ENCODE results near the gene SH3BP2. TPM values are rescaled to one million over a fixed set of nuclear protein-coding genes. Genes with fewer than 3 reads are reported as not detected.

SH3BP2 gene
- total RNA-seq, 1 donor from 2014 or later: 32.2 TPM

DNA sequence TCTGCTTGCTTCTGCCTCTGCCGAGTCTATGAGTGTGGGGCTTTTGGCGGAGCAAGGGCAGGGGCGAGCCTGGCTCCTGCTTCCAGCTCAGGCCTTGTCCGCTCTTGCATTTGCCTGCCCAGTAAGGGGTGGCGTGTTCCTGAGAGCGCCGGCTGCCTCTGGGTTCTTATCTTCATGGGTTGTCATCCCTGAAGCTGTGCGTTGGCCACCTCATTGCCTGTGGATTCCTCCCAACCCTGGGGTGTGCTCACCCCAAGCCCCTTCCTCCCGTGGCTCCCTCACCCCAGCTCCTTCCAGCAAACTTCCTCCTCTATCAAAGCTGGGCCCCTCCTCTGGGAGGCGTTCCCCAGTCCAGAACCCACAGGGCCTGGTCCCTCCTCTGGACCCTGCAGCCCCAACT, 17.5 kb downstream of the SH3BP2 start:
- ATAC-seq: no peak
- no peak for DNase-seq (ENCODE audit: missing footprints)
- intact Hi-C loops (cut with DNase I): loop anchor here (2.0 kb wide), 1 partner anchor 16 kb away; no protein-coding TSS in a partner anchor

DNA sequence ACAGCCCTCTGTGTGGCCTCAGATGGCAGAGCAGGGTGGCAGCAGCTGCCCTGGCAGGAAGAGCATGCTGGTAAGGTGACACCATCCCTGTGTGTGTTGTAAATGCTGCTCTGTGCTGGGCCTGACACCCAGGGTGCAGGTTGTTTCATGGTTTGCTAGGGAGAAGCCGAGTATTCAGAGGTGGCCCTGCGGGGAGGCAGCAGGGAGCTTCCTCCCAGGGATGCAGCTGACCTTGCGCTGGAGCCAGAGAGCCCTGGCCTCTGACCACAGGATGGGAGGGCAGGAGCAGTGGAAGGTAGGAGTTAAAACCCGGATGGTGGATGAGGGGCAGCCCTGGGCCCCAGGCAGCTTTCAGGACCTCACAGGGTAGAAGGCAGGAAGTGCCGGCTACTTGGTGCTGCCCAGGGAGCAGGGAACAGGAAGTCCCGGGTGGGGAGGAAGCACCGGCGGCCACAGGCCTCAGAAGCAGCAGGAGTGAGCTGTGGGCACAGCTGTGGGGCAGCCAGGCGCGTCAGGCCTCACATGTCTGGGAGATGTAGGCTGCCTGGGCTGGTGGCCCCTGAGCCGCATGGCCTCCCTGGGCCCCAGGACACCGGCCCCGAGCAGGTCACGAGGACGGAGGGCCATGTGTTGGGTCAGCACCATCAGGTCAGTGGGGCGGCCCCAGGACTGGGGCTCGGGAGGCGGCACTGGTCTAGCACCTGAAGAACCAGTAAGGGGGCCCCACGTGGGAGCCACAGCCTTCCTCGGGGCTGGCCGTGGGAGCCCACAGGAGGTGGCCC, 19.1 kb downstream of the SH3BP2 start:
- DNase-seq (ENCODE audit: missing footprints) (peak; percentile 94), ATAC-seq (peak; percentile 72)
- intact Hi-C loops (cut with DNase I): loop anchor here (2.0 kb wide), 1 partner anchor 17 kb away; no protein-coding TSS in a partner anchor

DNA sequence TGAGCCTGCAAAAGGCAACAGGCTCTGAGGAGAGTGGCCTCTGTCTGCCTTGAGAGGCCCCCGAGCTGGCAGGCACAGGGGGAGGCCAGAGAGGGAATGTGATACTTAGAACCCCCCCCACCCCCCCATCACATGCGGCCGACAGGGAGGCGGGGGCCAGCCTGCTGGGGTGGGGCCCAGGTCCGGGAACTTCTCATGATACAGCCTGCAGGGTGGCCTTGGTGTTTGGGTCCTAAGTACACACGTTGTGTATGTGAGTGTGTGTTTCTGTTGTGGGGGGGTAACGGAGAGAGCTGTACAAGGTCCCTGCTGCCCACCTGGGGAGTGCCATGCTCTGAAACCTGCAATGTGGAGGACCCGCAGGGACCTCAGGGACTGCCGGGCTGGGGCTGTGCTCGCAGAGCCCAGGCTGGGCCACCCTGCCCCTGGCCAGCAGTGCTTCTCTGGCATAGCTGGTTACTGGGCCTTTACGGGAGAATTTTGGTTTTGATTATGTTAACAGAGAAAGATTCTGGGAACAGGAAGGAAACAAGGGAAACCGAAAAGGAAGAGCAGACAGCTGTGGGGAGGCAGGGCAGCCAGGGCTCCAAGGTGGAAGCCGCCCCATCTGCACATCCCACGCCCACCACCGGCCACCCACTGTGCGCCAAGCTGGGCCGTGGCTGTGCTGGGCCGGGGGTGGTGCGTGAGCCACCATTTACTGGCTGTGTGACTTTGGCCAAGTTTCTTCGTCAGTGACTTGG, 19.9 kb downstream of the SH3BP2 start:
- no peak for ATAC-seq
- intact Hi-C loops (cut with DNase I): no loop called here
- DNase-seq (ENCODE audit: missing footprints): no peak

DNA sequence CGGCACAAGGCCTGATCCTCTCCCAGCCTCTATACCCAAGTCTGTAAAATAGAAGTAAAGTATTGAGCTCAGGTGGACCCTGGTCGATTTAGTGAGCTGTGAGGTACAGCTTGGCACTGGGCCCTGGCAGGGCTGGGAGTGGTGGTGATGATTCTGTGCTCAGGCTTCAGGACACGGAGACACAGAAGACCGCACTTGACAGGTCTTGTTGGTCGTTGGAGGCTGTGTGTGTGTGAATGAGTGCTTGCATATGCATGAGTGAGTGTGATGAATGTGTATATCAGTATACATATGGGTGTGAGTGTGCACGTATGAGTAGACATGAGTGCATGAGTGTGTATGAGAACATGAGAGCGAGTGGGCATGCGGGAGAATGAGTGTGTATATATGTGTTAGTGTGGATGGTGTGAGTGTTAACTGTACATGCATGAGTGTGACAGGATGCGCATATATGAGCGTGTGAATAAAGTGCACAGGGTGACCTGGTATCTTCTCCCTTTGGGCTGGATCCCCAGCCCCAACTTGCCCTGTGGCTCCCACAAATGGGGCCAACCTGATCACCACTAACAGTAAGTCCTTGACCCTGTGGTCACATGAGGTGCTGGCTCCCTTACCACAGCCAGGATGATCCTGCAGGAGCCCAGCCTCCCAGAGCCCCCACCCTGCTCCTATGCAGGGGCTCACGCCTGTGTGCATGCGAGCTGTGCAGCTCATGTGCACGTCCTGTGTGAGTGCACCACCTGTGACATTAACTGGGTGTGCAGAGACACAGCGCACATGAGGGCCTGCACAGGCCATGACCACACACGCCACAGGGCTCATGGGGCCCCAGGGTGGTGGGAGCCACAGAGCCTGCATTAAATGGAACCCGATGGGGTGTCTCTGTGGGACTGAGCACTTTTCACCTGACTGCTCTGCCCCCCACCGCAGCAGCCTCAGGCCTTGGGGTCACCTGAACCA, 20.8 kb downstream of the SH3BP2 start:
- intact Hi-C loops (cut with DNase I): no loop called here
- no peak for DNase-seq (ENCODE audit: missing footprints)
- no peak for ATAC-seq

DNA sequence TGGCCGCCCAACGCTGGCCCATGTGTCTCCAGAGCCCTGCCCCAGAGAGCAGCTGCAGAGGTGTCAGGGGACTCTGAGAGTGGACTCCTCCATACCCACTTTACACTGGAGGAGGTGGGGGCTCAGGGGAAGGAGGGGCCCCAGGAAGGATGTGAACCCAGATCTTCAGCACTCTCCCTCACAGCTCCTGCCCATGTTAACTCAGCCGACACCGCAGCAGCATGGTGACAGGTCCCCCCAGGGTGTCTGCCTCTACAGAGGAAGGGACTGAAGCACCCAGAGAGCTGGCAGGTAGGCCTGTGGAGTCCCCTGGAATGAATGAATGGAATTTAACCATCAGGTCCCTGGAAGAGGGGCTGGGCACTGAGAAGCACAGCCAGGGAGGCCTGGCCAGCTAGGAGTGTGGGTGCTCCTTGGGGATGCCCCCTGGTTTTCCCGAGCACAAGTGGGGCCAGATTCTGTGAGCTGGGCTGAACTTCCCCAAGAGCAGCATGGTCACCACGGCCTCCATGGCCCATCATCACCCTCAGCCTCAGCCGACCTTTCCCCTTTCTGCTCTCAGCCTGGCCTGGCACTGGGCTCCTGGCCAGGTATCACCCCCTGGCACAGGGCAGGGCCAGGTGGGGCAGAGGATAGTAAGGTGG, 21.9 kb downstream of the SH3BP2 start:
- DNase-seq (ENCODE audit: missing footprints): no peak
- intact Hi-C loops (cut with DNase I): no loop called here
- ATAC-seq: no peak

DNA sequence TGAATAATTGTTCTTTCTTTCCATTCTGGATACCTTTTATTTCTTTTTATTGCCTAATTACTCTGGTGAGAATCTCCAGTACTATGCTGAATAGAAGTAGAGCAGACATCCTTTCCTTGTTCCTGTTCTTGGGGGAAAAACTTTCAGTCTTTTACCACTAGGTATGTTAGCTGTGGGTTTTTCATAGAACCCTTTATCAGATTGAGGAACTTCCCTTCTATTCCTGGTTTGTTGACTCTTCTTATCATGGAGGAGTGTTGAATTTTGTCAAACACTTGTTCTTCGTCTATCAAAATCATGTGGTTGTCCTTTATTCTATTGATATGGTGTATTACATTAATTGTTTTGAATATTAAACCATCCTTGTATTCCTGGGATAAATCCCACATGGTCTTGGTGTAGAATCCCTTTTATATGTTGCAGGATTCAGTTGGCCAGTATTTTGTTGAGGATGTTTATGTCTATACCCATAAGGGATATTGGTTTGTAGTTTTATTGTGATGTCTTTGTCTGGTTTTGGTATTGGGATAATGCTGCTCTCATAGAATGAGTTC, 23.6 kb downstream of the SH3BP2 start:
- no peak for DNase-seq (ENCODE audit: missing footprints)
- intact Hi-C loops (cut with DNase I): no loop called here
- no peak for ATAC-seq

DNA sequence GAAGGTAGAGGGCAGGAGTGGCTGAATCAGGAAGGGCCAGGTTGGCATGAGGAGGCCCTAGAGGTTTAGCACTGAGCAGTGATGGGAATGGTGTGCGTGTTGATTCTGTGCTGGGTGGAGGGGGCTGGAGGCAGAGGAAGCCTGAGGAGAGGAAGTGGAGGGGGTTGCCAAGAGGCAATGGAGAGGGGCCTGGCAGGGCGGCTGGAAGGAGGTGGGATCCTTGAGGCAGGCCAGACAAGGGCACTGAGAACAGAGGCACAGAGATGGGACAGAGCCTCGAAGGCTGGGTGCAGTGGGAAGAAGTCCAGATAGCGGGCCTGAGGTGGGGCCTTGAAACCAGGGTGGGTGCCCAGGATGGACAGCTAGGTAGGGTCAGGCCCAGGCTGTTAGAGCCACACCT, 24.3 kb downstream of the SH3BP2 start:
- no peak for ATAC-seq
- intact Hi-C loops (cut with DNase I): no loop called here
- peak; percentile 23 for DNase-seq (ENCODE audit: missing footprints)

DNA sequence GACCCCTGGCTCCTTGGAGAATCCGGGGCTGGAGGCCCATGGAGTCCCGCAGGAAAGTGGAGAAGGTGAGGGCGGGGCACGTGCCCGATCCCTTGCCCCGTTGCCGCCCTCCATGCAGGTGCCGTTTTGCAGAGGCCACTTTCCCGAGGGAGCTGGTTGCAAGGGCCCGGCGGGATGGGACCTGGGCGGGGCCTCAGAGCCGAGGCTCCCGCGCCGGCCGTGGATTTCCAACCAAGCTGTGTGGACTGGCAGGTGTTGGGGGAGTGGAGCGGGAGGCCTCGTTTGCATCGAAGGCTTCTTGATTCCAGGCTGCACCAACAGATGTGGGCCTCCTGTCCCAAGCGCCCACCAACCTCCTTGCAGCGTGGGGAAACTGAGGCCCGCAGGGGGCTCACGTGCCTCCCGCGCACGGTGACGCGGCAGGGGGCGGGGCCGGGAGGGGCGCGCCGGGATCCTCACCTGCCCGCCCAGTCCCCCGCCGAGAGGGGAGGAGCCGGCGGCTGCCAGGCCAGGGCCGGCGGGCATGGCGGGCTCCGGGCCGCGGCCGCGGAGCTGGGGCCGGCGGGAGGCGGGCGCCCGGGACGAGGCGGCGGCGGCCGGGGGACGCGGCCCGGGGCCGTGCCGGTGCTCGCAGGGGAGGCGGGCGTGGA, 24.9 kb downstream of the SH3BP2 start:
- intact Hi-C loops (cut with DNase I): no loop called here
- DNase-seq (ENCODE audit: missing footprints): peak; percentile 63
- no peak for ATAC-seq

DNA sequence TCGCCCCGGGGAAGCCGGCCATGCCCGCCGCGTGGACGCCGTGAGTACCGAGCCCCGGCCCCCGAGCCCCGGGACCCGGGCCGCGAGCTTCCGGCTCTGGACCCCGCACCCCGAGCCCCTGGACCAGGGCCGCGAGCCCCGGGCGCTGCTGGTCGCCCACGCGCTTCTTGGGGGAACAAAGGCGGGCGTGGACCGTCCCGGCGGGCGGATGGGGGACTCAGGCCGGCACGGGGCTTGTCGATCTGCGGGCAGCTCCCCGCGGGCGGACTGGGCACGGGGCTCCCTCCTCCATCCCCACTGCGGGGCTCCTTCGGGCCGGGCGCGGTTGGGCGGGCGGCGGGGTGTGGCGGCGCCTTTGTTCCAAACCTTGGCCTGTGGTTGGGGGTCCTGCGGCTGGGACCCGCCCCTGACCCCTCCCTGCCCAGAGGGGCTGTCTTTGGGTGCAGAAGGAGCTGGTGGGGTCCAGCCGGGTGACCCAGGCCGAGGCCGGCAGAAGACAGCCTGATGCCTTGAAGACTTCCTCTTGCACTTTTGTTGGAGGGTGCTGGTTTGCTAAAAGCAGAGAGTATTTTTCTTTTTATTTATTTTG, 25.6 kb downstream of the SH3BP2 start:
- intact Hi-C loops (cut with DNase I): no loop called here
- DNase-seq (ENCODE audit: missing footprints): peak; percentile 68
- no peak for ATAC-seq

DNA sequence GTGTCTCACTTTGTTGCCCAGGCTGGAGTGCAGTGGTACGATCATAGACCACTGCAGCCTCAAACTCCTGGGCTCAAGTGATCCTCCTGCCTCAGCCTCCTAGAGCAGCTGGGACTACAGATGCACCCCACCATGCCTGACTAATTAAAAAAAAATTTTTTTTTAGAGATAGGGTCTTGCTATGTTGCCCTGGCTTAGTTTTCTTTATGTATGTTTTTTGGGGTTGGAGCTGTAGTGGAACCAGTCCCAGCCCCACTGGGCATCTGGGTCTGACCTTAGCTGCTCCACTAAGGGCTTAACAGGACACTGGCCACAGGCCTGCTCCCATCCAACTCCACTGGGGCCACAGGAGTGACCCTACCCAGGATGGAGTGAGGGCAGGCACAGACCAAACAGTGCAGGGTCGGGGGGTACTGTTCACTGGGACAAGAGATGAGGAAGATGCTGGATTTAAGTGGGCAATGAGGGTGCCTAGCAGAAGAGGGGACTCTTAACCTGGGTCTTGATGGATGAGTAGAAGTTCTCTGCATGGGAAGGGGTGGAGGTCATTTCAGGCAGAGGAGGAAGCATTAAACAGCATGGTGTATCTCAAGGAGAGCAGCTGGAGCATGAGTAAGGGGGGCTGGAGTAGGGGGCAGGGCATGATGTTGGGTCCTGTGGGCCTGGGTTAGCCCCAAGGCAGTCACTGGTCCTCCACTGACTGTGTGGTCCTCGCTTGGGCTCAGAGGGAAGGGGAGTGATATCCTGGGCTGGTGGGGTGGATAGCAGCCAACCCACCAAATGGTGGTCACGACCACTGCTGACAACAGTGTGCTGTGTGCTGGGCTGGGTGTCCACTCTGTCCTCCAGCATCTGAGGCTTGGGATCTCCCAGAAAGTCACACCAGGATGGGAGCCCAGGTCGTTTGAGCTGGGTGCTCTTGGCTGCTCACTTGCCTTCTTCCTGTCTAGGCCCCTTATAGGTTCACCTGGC, 26.6 kb downstream of the SH3BP2 start:
- ATAC-seq (no peak), DNase-seq (ENCODE audit: missing footprints) (peak; percentile 23)
- intact Hi-C loops (cut with DNase I): no loop called here

DNA sequence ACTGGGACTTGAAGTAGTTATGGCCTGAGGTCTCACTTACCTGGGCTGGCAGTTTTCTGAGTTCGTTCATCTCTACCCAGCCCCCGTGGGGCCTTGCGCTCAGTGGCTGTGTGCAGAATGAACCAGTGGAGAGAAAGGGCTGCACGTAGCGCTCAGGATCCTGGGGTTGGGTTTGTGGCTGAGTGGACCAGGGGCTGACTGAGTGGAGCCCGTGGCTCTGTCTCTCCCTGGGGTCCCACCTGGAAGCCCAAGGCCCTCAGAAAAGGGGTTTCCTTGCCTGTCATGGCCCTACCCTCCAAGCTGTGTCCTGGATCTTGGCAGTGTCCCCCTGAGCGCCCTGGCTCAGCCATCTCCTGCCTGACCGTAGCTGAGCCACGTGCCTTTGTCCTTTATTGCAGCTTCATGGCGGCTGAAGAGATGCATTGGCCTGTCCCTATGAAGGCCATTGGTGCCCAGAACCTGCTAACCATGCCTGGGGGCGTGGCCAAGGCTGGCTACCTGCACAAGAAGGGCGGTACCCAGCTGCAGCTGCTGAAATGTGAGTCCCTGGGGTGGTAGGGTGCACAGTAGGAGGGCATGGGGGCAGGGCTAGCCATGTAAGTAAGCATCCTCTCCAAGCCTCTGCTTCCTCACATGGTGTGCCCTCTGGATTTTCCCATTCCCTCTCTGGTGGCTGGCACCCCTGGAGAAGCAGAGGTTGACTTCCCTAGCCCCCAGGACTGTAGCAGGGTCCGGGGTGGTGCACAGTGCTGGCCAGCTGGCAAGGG, 27.5 kb downstream of the SH3BP2 start:
- peak; percentile 64 for DNase-seq (ENCODE audit: missing footprints)
- intact Hi-C loops (cut with DNase I): no loop called here

DNA sequence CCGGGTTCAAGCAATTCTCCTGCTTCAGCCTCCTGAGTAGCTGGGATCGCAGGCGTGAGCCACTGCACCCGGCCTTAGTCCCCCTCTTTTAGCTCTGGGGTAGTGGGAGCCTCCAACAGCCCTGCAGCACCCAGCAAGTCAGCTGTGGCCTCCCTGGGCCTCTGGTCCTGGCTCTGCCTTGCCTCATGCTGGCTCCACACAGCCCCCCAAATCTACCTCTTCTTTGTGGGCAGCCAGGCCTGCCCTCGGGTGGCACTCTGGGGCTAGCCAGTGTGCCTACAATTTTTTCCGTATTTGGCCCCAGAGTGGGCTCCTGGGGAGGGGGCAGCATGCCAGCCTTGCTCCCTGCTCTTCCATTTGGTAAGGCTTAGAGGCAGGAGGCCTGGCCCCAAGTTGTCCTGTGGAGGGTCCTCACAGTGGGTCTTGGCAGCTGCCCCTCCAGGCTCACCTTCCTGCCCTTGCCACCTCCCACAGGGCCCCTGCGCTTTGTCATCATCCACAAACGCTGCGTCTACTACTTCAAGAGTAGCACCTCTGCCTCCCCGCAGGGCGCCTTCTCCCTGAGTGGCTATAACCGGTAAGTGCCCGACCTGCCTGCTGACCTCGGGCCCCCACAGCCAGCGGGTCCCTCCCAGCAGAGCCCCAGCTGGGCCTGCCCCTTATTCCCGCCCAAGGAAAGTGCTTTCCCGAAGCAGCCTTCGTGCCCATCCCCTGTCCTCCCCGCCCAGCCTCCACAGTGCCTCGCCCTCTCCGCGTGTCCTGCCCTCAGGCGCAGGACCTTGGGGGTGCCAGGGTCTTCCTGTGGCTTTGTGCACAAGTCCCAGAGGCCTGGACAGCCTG, 29.8 kb downstream of the SH3BP2 start:
- intact Hi-C loops (cut with DNase I): no loop called here
- no peak for ATAC-seq
- DNase-seq (ENCODE audit: missing footprints): peak; percentile 25

More for the DNA sequence above, 27.5 kb downstream of the SH3BP2 start:
- no peak for ATAC-seq

DNA sequence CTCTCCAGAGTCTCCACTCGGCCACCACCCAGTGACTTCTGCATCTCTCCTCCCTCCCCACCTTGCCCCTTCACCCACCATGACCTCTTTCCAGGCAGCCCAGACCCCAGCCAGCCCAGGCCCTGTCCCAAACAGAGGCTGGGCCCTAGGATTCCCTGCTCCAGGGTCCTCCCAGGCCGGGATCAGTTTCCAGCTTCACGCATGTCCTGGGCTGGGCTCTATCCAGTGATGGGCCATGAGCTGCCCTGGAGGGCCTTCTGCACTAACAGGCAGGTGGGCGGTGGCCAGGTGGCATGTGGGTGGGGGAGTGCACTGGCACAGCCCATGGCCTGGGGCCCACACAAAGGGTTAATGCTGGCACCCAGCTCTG, 30.4 kb downstream of the SH3BP2 start:
- DNase-seq (ENCODE audit: missing footprints) (peak; percentile 74), ATAC-seq (no peak)
- intact Hi-C loops (cut with DNase I): no loop called here

DNA sequence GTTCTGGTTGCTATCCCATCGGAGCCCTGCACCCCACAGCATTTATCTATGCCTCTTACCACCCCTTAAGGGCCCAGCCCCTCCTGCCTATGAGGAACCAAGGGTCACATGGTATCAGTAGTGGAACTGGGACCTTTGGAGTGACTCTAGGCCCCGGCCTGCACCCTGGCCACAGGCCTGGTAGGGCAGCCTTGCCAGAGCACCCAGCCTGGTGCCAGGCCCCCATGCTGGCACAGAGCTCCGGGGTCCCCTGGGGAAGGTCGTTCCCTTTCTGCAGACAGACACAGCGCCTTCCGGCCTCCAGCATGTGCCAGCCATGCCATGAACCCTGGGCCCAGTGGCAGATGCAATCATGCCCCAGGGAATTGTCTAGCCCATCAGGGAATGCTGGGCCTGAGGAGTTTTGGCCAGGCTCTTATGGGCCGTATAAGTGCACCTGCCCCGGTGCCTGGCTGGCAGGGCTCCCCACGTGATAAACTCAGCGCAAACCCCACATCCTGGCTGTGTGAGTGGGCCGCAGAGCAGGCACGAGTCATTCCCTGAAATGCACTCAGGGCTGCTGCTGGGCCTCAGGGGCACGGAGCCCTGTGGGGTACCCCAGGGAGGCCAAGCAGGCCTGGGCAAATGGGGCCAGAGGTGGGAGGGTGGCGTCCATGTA, 30.9 kb downstream of the SH3BP2 start:
- ATAC-seq (peak; percentile 35), DNase-seq (ENCODE audit: missing footprints) (no peak)
- intact Hi-C loops (cut with DNase I): no loop called here
